Peyer's patch (tissue), 4 donors: ENCODE results near the gene ZNF222.

Experiments used
- CTCF ChIP-seq, 6 experiments: fragments of 450-650 bp in 4 of 6; fragments of 200-600 bp in 2 of 6; sonication (generic) in 1 of 6; IDR thresholded peaks; one replicate each; pipeline ENCODE4 v1.5.1; 2017 to 2019; ENCODE audit warnings: antibody characterized with exemption in 6 of 6, mild to moderate bottlenecking in 3 of 6, moderate library complexity in 1 of 6
- POLR2A ChIP-seq, 2 donors: fragments of 450-650 bp; IDR thresholded peaks; one replicate each; pipeline ENCODE4 v1.5.1; 2017; ENCODE audit warnings: antibody characterized with exemption in 2 of 2, mild to moderate bottlenecking in 2 of 2, moderate library complexity in 2 of 2

DNA sequence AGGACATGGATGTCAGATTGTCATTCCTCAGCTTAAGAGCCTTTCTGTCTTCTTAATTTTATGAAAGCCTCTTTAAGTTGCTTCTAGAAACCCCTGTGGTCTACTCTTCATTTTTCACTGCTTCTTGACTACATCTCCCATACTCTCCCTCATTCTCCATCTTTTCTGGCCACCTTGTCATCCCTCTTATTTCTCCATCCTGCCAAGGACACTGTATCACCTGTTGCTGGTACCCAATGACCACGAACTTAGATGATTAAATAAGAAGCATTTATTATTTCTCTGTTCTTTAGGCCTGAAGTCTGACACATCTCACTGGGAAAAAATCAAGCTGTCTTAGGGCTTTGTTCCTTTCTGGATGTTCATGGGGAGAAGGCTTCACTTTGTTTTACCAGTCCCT lies 35.9 kb downstream of the ZNF222 start:
- TF ChIP-seq CTCF (IDR thresholded peaks at IDR 0.05) (no peak), POLR2A (IDR thresholded peaks at IDR 0.05) (no peak)
